Activated effector memory CD4-positive, alpha-beta T cell treated with Interleukin-2 at 50 U/mL for 16 hours (primary cell): ENCODE results near the gene PLXNA2.

ENCODE experiments used
- DNase-seq: peaks from one replicate; pipeline ENCODE4 v3.0.0-alpha.2; 2020

Gene PLXNA2

DNA sequence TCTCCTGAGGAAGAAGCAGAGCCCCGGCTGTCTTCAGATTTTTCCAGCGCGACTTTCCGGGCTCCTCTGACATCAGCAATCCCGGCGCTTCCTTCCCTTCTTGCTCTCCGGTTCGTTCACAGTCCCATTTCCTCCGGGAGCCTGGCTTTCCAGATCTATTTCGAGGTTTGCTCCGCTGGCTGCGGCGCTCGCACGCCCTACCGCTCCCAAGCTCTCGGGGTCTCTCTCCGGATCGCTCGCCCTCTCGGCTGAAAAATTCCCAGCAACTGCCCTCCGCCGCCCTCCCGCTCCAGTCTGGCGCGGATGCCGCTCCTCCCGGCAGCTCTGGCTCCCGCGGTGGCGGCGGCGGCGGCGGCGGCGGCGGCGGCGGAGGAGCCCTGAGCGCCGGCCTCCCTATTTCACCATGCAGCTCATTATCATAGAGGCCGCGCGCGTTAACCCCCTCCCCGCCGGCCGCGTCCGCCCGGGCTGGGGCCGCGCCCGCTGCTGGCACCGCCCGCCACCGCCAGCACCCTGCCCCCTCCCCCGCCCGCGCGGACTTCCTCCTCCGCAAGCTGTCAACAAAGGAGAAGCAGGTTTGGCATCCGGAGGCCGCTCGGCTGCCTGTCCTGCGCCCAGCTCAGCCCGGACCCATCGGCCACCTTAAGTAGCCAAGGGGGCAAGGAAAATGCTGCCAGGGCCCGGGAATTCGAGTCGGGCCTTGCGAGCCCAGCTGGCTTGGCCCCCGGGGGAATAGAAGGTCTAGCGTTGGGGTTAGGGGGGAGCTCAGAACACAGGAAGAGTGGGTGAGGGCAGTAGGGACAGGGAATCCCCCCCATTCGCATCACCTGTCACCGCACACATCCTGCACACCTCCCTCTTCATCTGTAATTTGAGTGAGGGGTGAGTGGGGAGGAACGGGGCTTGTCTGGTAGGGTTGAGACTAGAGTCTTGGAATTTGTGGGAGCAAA, at the start of gene PLXNA2:
PLXNA2 (minus strand) TSS at position 418 of the 950 bp plus-strand sequence. CDS start 26,462 bp downstream, outside the sequence.
- peak; percentile 69 for DNase-seq

DNA sequence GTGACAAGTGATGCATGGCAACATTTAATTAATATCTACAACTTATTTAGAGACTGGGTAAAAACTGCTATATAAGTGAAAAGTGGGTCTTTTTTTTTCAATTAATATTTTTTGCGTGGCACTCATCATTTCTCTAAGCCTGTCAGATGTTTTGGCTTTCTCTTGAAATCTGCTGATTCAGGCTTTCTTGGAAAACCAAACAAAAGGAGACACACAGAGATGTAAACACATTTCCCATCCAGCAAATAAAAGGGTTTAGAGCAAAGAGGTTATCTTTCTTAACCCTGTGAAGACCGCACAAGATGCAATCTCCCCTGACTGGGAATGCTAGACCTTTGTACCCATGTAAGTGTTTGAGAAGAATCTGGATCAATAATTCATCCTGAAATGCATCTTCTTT, 48.7 kb upstream of the PLXNA2 start:
- no peak for DNase-seq

GRCh38 chr1:208291923-208292711, 47.9 kb upstream of the PLXNA2 start:
- no peak for DNase-seq

GRCh38 chr1:208291129-208291528, 46.9 kb upstream of the PLXNA2 start:
- no peak for DNase-seq

- DNase-seq = no peak
Observed at GRCh38 chr1:208289716-208290115, 45.5 kb upstream of the PLXNA2 start.

DNA sequence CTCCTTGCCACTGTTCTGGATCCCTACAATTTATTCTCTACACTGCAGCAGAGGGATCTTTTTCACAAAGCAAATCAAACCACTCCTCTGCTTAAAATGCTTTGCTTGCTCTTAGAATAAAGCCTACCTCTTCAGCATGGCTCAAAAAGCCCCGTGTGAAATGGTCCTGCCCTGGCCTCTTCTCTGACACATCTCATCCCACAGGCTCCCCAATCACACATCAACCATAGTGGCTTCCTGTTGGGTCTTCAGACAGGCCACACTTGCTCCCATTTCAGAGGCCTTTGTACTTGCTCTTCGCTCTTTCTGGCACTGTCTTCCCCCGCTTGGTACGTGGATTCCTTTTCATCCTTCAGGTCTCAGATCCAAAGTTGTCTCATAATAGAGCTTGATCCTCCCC, 44.3 kb upstream of the PLXNA2 start:
- DNase-seq = no peak

- DNase-seq = no peak
Observed at GRCh38 chr1:208280681-208281450, 36.7 kb upstream of the PLXNA2 start.

DNA sequence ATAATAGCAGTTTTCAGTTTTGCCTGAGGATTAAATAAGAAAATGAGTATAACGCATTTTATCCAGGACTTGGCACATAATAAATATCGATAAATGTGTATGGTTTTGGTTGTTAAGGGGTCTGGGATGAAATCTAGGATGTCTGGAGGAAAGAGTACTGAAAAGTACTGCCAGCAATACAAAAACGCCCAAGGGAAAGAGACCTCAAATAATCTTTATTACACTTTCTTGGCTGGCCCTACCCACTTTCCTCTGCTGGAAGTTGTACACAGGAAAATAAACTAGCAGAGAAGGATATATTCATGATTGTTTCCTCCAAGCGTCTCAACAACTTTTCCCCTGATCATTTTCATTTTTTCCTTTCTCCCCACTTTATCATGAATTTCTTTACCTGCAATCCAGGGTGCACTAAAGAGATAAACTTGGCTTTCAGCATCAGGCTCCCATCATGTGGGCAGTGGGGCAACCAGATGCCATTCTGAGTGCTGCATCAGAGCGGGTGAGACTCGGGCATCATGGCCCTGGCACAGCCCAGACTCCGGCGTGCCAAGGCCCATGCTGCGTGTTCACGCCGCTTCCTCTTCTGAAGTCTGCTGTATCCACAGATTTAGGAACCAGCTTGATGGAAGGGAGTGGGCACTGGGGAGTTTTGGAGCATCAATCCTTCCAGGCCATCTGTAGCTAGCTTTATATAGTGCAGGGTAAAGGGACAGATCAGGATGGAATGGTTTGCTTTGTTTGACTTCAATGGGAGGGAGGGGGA, 35.8 kb upstream of the PLXNA2 start:
- DNase-seq = no peak

- DNase-seq = no peak
Observed at GRCh38 chr1:208278638-208279037, 34.5 kb upstream of the PLXNA2 start.

GRCh38 chr1:208276757-208277435, 32.7 kb upstream of the PLXNA2 start:
- no peak for DNase-seq

GRCh38 chr1:208275083-208275482, 30.9 kb upstream of the PLXNA2 start:
- no peak for DNase-seq

- DNase-seq = no peak
Observed at GRCh38 chr1:208273386-208274017, 29.3 kb upstream of the PLXNA2 start.

- no peak for DNase-seq
Observed at GRCh38 chr1:208272713-208273112, 28.5 kb upstream of the PLXNA2 start.

- no peak for DNase-seq
Observed at GRCh38 chr1:208272311-208272710, 28.1 kb upstream of the PLXNA2 start.

- no peak for DNase-seq
Observed at GRCh38 chr1:208271236-208271635, 27.1 kb upstream of the PLXNA2 start.

- DNase-seq = no peak
Observed at GRCh38 chr1:208270651-208271141, 26.5 kb upstream of the PLXNA2 start.

- no peak for DNase-seq
Observed at GRCh38 chr1:208269338-208269666, 25.1 kb upstream of the PLXNA2 start.

DNA sequence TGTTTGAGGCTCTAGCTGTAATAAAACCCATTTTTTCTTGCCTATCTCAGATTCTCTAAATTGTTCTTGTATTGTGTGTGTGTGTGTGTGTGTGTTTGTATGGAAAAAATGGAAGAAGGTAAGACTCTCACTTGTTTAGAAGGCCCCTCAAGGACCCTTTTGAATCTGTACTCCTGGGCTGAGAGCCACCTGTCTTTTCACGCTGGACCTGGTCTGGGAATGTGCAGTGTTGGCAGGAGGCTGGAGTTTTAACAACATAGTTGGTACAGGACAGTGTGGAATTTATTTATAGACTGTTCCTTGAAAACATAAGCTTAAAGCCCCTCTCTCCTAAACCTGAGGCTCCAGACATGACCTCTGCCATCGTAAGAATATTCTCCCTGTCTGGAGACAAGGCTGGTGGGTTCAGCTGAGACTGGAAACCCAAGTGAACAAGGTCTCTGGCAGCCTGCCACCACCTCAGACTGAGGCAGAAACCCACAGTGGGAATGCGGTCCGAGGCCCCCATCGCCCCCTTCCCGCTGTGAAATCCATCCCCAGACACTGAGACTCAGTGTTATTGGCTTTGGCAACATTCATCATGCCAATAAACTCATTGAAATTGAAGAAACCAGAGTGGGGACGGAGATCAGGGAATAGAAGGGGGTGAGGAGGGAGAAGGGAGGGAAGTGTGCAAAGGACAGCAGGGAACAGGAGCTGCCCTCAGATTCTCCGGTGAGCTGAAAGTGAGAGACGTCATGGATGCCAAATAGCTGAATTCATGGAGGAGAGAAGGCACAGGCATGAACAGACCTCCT, 24.6 kb upstream of the PLXNA2 start:
- DNase-seq = no peak

DNA sequence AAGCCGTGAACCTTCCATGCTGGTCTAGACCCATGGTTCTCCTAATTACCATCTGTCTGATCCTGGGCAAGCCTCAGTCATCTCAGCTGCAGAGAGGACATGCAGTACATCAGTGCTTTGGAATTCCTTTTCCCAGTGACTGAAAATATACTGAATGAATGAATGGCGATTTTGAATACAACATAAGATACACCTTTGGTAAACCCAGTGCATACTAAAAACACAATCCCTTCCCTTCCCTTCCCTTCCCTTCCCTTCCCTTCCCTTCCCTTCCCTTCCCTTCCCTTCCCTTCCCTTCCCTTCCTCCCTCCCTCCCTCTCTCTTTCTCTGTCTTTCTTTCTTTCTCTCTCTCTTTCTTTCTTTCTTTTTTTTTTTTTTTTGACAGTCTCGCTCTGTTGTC, 21.3 kb upstream of the PLXNA2 start:
- DNase-seq = no peak

DNA sequence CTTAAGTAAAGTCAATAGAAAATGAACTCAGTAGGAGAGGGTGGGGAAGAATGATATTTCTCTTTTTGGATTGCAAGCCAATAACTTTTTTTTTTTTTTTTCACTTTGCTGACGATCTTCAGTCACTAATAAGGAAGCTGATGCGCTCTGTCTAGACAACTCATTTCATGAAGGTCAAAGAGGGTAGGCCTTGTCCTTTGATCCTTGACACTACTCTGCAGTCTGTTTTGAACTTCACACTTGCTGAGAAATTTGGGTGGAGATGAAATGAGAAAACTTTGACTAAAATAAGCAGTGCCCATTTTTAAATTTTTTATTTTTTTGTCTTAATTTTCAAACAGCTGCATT, 20.9 kb upstream of the PLXNA2 start:
- no peak for DNase-seq
